ENCODE results near the gene SYT12. TPM values are rescaled to one million over a fixed set of nuclear protein-coding genes. Genes with fewer than 3 reads are reported as not detected.

SYT12 gene
- total and polyA plus RNA-seq, 4 donors, result 0.47 to 12.1 (median 1.4) TPM

DNA sequence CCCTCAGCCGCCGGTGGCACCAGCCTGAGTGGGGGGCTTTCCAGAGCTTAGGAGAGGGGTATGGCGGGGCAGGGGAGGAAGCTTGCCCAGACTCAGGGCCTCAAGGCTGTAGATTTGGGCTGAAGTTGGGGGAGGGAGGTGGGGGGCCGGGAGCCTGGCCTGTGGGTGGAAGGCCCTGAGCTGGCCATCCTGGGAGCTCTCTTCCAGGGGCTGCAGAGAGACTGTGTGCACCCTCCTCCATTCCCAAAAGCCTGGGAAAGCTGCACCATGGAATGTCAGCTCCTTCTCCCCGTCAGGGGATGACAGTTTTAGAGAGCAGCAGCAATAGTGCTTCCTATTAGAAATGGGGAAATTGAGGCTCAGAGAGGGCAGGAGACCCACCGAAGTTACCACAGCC is 1.0 kb downstream of the SYT12 start:
- H3K9me3 ChIP-seq (ENCODE audit: control insufficient read depth in 4 of 4, low read length in 3 of 4), result no peaks in the 10 kb centered on the region
- peak overlapping the region; percentile 59 to 69 (median 61) for H3K4me3 ChIP-seq (ENCODE audit: low read depth in 1 of 3, low read length in 3 of 3)

GRCh38 chr11:67024410-67024809 is 1.5 kb downstream of the SYT12 start:
- H3K27me3 ChIP-seq (ENCODE audit: control insufficient read depth in 4 of 4, insufficient read depth in 4 of 4, low read length in 3 of 4), result no peaks in the 10 kb centered on the region
- H3K27ac ChIP-seq (ENCODE audit: low read depth in 1 of 2, low read length in 2 of 2), result peak overlapping the region; percentile 44 to 49
- H3K4me3 ChIP-seq (ENCODE audit: low read depth in 1 of 3, low read length in 3 of 3), result no peak overlapping the region
- no peaks in the 10 kb centered on the region for H3K36me3 ChIP-seq (ENCODE audit: control insufficient read depth in 4 of 4, insufficient read depth in 3 of 4, low read depth in 1 of 4, low read length in 3 of 4)
- H3K9me3 ChIP-seq (ENCODE audit: control insufficient read depth in 4 of 4, low read length in 3 of 4), result no peaks in the 10 kb centered on the region
- no peak for DNase-seq (ENCODE audit: low spot score)
- 84% methylated on average over 5 of the region's 5 CpGs for WGBS
- TF ChIP-seq, protein P1, sequence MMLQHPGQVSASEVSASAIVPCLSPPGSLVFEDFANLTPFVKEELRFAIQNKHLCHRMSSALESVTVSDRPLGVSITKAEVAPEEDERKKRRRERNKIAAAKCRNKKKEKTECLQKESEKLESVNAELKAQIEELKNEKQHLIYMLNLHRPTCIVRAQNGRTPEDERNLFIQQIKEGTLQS (IDR thresholded peaks at IDR 0.05), result no peak
- TF ChIP-seq, protein P2, sequence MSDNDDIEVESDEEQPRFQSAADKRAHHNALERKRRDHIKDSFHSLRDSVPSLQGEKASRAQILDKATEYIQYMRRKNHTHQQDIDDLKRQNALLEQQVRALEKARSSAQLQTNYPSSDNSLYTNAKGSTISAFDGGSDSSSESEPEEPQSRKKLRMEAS (IDR thresholded peaks at IDR 0.05), result no peak
- H3K4me1 ChIP-seq (ENCODE audit: control insufficient read depth in 4 of 4, insufficient read depth in 4 of 4, low read length in 3 of 4), result peaks cover 11 to 49% (median 29%) of the 10 kb centered on the region in 4 donors
- peak overlapping the region in 1 of 2 donors; percentile 45 for H3K9ac ChIP-seq (ENCODE audit: low read depth in 1 of 2, low read length in 2 of 2)

More for the DNA sequence above, 1.0 kb downstream of the SYT12 start:
- WGBS, result 43% methylated on average over 6 of the region's 6 CpGs
- H3K4me1 ChIP-seq (ENCODE audit: control insufficient read depth in 4 of 4, insufficient read depth in 4 of 4, low read length in 3 of 4), result peaks cover 11 to 48% (median 29%) of the 10 kb centered on the region in 4 donors
- TF ChIP-seq EGR1 (IDR thresholded peaks at IDR 0.05; ENCODE audit: low read depth in 2 of 2), result no peak
- TF ChIP-seq TAF1 (conservative IDR thresholded peaks at IDR 0.05), result no peak
- TF ChIP-seq FOXA2 (IDR thresholded peaks at IDR 0.05), result no peak
- no peak for TF ChIP-seq HNF4G (IDR thresholded peaks at IDR 0.05)
- TF ChIP-seq HNF4A (conservative IDR thresholded peaks at IDR 0.05), result no peak
- no peak for TF ChIP-seq RAD21 (IDR thresholded peaks at IDR 0.05)
- TF ChIP-seq SP1 (IDR thresholded peaks at IDR 0.05), result no peak
- TF ChIP-seq, protein P1 (IDR thresholded peaks at IDR 0.05), result no peak
- TF ChIP-seq GABPA (IDR thresholded peaks at IDR 0.05 in 1 of 2, conservative IDR thresholded peaks at IDR 0.05 in 1 of 2), result no peak
- no peaks in the 10 kb centered on the region for H3K27me3 ChIP-seq (ENCODE audit: control insufficient read depth in 4 of 4, insufficient read depth in 4 of 4, low read length in 3 of 4)
- peak overlapping the region; percentile 44 to 49 for H3K27ac ChIP-seq (ENCODE audit: low read depth in 1 of 2, low read length in 2 of 2)
- no peak for DNase-seq (ENCODE audit: low spot score)
- H3K36me3 ChIP-seq (ENCODE audit: control insufficient read depth in 4 of 4, insufficient read depth in 3 of 4, low read depth in 1 of 4, low read length in 3 of 4), result no peaks in the 10 kb centered on the region
- peak overlapping the region in 1 of 2 donors; percentile 45 for H3K9ac ChIP-seq (ENCODE audit: low read depth in 1 of 2, low read length in 2 of 2)

DNA sequence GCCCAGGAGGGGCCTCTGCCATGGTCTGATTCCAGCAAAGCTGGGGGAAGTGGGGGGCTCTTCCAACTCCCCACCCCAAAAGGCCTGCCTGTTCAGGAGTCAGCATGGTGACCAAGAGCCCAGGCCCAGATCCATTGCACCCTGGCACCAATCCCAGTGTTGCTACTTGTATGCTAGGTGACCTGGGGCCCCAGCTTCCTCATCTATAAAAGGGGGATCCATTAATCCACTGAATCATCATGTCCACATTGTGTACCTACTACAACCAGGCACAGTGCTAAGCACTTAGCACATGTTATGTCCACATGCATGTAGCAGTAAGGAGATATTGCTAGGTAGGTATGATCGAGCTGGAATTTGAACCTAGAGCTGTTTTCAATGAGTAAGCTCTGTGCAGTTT is 2.0 kb downstream of the SYT12 start:
- no peak overlapping the region for H3K9ac ChIP-seq (ENCODE audit: low read depth in 1 of 2, low read length in 2 of 2)
- no peaks in the 10 kb centered on the region for H3K9me3 ChIP-seq (ENCODE audit: control insufficient read depth in 4 of 4, low read length in 3 of 4)
- no peak for TF ChIP-seq HNF4G (IDR thresholded peaks at IDR 0.05)
- no peak for TF ChIP-seq TAF1 (conservative IDR thresholded peaks at IDR 0.05)
- TF ChIP-seq YY1 (IDR thresholded peaks at IDR 0.05), result no peak
- TF ChIP-seq ZBTB33 (IDR thresholded peaks at IDR 0.05), result no peak
- no peak for TF ChIP-seq NR2F2 (IDR thresholded peaks at IDR 0.05)
- TF ChIP-seq, protein P3, sequence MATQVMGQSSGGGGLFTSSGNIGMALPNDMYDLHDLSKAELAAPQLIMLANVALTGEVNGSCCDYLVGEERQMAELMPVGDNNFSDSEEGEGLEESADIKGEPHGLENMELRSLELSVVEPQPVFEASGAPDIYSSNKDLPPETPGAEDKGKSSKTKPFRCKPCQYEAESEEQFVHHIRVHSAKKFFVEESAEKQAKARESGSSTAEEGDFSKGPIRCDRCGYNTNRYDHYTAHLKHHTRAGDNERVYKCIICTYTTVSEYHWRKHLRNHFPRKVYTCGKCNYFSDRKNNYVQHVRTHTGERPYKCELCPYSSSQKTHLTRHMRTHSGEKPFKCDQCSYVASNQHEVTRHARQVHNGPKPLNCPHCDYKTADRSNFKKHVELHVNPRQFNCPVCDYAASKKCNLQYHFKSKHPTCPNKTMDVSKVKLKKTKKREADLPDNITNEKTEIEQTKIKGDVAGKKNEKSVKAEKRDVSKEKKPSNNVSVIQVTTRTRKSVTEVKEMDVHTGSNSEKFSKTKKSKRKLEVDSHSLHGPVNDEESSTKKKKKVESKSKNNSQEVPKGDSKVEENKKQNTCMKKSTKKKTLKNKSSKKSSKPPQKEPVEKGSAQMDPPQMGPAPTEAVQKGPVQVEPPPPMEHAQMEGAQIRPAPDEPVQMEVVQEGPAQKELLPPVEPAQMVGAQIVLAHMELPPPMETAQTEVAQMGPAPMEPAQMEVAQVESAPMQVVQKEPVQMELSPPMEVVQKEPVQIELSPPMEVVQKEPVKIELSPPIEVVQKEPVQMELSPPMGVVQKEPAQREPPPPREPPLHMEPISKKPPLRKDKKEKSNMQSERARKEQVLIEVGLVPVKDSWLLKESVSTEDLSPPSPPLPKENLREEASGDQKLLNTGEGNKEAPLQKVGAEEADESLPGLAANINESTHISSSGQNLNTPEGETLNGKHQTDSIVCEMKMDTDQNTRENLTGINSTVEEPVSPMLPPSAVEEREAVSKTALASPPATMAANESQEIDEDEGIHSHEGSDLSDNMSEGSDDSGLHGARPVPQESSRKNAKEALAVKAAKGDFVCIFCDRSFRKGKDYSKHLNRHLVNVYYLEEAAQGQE (IDR thresholded peaks at IDR 0.05), result no peak
- no peak for TF ChIP-seq FOXA1 (IDR thresholded peaks at IDR 0.05)
- TF ChIP-seq, protein P2 (IDR thresholded peaks at IDR 0.05), result no peak
- H3K4me3 ChIP-seq (ENCODE audit: low read depth in 1 of 3, low read length in 3 of 3), result no peak overlapping the region
- H3K27me3 ChIP-seq (ENCODE audit: control insufficient read depth in 4 of 4, insufficient read depth in 4 of 4, low read length in 3 of 4), result no peaks in the 10 kb centered on the region
- WGBS, result 76% methylated on average over 1 of the region's 1 CpG
- peak overlapping the region in 1 of 2 donors; percentile 35 for H3K27ac ChIP-seq (ENCODE audit: low read depth in 1 of 2, low read length in 2 of 2)
- DNase-seq (ENCODE audit: low spot score), result no peak
- H3K4me1 ChIP-seq (ENCODE audit: control insufficient read depth in 4 of 4, insufficient read depth in 4 of 4, low read length in 3 of 4), result peaks cover 11 to 49% (median 29%) of the 10 kb centered on the region in 4 donors
- H3K36me3 ChIP-seq (ENCODE audit: control insufficient read depth in 4 of 4, insufficient read depth in 3 of 4, low read depth in 1 of 4, low read length in 3 of 4), result no peaks in the 10 kb centered on the region
